Measurements from ENCODE around the gene ARHGEF7.

DNA sequence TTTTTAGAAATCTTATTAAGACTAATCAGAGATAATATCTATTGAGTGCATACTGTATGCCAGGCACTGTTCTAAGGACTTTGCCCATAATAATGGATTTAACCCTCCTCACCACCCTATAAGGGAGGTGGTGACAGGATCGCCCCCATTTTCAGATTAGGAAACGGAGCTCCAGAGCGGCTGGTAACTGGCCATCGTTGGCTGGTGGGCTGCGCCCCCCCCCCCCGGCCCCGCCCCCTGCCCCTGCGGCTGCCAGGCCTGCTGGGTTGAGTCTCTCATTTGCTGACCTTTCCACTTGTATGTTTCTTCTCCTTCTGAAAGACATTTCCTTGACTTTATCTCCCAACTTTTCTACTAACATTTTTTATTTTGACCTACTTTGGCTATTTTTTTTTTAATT is 8.5 kb downstream of the ARHGEF7 start:
- TF ChIP-seq, protein P1, sequence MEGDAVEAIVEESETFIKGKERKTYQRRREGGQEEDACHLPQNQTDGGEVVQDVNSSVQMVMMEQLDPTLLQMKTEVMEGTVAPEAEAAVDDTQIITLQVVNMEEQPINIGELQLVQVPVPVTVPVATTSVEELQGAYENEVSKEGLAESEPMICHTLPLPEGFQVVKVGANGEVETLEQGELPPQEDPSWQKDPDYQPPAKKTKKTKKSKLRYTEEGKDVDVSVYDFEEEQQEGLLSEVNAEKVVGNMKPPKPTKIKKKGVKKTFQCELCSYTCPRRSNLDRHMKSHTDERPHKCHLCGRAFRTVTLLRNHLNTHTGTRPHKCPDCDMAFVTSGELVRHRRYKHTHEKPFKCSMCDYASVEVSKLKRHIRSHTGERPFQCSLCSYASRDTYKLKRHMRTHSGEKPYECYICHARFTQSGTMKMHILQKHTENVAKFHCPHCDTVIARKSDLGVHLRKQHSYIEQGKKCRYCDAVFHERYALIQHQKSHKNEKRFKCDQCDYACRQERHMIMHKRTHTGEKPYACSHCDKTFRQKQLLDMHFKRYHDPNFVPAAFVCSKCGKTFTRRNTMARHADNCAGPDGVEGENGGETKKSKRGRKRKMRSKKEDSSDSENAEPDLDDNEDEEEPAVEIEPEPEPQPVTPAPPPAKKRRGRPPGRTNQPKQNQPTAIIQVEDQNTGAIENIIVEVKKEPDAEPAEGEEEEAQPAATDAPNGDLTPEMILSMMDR (IDR thresholded peaks at IDR 0.05; ENCODE audit: poor library complexity) = no peak
- no peak for TF ChIP-seq EZH2 (IDR thresholded peaks at IDR 0.05; ENCODE audit: borderline replicate concordance)
- no peak for TF ChIP-seq EZH2phosphoT487 (IDR thresholded peaks at IDR 0.05; ENCODE audit: low read depth, severe bottlenecking, unreplicated experiment)
